Calu3 (cell line): ENCODE data around the gene LSP1. TPM values are rescaled to one million over a fixed set of nuclear protein-coding genes. Genes with fewer than 3 reads are reported as not detected.

Experiments
- BruUV-seq: library from RNA; stranded (reverse); fragments of 400-500 nt; replicated peaks from 2 replicates; lab custom pipeline; 2021; lab: Mats Ljungman, UMichigan
- CTCF ChIA-PET: fragments of 300-600 bp; sonication (Branson Sonifier 250); formaldehyde crosslinking; loops from one replicate; lab custom pipeline; 2022; ENCODE audit warnings: antibody characterized with exemption; lab: Charles Lee
- DNase-seq: peaks from one replicate; pipeline ENCODE4 v3.0.0; 2022
- H3K27ac Mint-ChIP-seq: one replicate; pipeline ENCODE4 v1.8.0; 2022; ENCODE audit warnings: mixed read lengths; ENCODE audit not compliant: unreplicated experiment
- H3K27me3 Mint-ChIP-seq: one replicate; pipeline ENCODE4 v1.8.0; 2022; ENCODE audit warnings: mixed read lengths; ENCODE audit not compliant: unreplicated experiment
- H3K36me3 Mint-ChIP-seq: one replicate; pipeline ENCODE4 v1.8.0; 2022; ENCODE audit warnings: mild to moderate bottlenecking, moderate library complexity, mixed read lengths; ENCODE audit not compliant: insufficient read depth, unreplicated experiment
- H3K4me1 Mint-ChIP-seq: one replicate; pipeline ENCODE4 v1.8.0; 2022; ENCODE audit warnings: mild to moderate bottlenecking, low read depth, mixed read lengths; ENCODE audit not compliant: unreplicated experiment
- H3K4me3 Mint-ChIP-seq: one replicate; pipeline ENCODE4 v1.8.0; 2022; ENCODE audit warnings: mild to moderate bottlenecking, low read depth, moderate library complexity, mixed read lengths; ENCODE audit not compliant: unreplicated experiment
- H3K9me3 Mint-ChIP-seq: one replicate; pipeline ENCODE4 v1.8.0; 2022; ENCODE audit warnings: low read depth, mixed read lengths; ENCODE audit not compliant: unreplicated experiment
- intact Hi-C: fragments of 100-400 bp; cut with micrococcal nuclease; formaldehyde crosslinking; loops from one replicate; pipeline ENCODE4 v1.10.0; 2022; ENCODE audit not compliant: unreplicated experiment
- total RNA-seq: library from RNA; stranded (reverse); gene quantifications from 2 replicates; pipeline ENCODE4 v1.2.3, GENCODE V29; 2022
- TF ChIP-seq, protein P1 (sequence below): fragments of 200-600 bp; IDR thresholded peaks from one replicate; pipeline ENCODE4 v1.8.0; 2022; ENCODE audit warnings: antibody characterized with exemption; ENCODE audit not compliant: unreplicated experiment

The LSP1 gene
- total RNA-seq, 1 experiment from 2014 or later, result not detected

DNA sequence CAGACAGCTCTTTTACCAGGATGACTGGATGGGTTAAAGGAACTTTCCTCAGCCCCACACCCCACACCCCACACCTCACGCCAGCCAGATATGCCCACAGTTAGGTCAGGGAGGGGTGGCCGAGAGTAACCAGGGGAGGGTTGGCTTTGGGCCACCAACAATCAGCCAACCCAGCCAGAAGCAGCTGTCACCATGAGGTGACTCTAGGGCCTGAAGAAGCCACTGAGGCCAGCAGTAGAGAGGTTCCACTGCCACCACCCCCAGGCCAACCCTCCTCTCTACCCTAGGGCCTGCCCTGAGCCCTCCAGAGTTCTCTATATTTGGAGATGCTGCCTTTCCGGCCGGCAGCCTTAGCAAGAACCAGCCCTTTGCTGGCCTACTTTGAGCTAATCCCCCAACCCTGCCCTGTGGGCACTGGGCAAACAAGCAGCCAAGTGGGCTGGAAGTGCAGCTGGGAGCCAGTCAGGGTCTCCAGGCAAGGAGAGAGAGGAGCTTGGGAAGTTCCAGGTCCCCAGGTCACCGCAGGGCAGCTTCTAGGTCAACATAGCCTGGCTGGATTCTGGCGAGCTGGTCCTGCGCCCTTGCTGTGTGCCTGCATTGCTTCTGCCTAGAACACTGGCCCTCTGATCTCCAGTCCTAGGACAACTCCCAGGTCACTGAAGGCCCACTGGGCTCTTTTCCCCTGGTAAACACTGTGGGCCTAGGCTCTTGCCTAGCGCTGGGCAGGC, 30.1 kb upstream of the LSP1 start:
- H3K4me3 Mint-ChIP-seq, result no peak overlapping the region
- CTCF ChIA-PET, result interaction anchor here (0.6 kb wide), 1 partner anchor 11 kb away, joined by 3 read pairs; no protein-coding TSS in a partner anchor
- intact Hi-C loops, result no loop called here
- H3K27ac Mint-ChIP-seq, result no peak overlapping the region
- peaks cover 22% of the 10 kb centered on the region for H3K36me3 Mint-ChIP-seq
- peaks cover 15% of the 10 kb centered on the region for H3K4me1 Mint-ChIP-seq
- DNase-seq, result no peak
- TF ChIP-seq, protein P1, sequence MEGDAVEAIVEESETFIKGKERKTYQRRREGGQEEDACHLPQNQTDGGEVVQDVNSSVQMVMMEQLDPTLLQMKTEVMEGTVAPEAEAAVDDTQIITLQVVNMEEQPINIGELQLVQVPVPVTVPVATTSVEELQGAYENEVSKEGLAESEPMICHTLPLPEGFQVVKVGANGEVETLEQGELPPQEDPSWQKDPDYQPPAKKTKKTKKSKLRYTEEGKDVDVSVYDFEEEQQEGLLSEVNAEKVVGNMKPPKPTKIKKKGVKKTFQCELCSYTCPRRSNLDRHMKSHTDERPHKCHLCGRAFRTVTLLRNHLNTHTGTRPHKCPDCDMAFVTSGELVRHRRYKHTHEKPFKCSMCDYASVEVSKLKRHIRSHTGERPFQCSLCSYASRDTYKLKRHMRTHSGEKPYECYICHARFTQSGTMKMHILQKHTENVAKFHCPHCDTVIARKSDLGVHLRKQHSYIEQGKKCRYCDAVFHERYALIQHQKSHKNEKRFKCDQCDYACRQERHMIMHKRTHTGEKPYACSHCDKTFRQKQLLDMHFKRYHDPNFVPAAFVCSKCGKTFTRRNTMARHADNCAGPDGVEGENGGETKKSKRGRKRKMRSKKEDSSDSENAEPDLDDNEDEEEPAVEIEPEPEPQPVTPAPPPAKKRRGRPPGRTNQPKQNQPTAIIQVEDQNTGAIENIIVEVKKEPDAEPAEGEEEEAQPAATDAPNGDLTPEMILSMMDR, result no peak
- no TSS peak for BruUV-seq
- no peaks in the 10 kb centered on the region for H3K27me3 Mint-ChIP-seq
- no peaks in the 10 kb centered on the region for H3K9me3 Mint-ChIP-seq

DNA sequence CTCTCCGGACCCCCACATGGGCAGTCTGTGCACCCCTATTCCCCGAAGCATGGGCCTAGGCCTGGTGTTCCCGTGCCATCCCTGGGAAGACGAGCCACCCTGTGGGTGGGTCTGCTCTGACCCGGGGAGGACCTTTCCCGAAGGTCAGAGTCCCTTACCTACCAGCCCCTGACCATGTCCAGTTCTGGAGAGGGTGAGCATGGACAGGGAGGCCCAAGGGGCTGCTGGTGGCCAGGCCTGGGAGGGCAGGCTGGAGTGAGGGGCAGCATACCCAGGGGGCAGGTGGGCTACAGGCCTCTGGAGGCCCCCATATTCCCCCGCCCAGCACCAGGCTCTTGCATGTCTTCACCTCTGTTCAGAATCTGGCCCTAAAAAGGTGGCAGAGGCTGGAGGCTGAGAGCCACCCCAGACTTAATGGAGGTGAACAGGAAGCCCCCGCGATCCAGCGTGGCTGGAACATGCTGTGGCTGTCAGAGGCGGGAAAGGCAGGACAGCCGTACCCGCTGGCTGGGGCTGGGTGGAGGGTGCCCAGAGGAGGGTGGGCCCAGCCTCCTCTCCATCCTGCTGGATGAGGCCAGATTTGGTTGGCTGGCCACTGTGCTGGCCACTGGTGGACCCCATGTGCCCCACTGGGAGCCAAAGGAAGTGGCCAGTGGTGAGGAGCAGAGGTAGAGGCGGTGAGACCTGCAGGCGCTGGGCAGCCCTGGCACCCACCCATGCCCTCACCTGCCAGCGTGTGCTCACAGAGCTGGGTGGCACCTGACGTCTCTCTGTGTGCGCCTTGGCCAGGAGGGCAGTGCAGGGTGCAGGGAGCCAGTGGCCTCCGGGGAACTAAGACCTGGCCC, 29.3 kb upstream of the LSP1 start:
- Mint-ChIP-seq H3K36me3 (peaks cover 22% of the 10 kb centered on the region), H3K4me1 (peaks cover 22% of the 10 kb centered on the region), H3K9me3 (no peaks in the 10 kb centered on the region), H3K4me3 (no peak overlapping the region), H3K27ac (no peak overlapping the region), H3K27me3 (no peaks in the 10 kb centered on the region)
- TF ChIP-seq, protein P1, result no peak
- no TSS peak for BruUV-seq
- no peak for DNase-seq
- intact Hi-C loops, result no loop called here
- CTCF ChIA-PET, result no interaction called here

DNA sequence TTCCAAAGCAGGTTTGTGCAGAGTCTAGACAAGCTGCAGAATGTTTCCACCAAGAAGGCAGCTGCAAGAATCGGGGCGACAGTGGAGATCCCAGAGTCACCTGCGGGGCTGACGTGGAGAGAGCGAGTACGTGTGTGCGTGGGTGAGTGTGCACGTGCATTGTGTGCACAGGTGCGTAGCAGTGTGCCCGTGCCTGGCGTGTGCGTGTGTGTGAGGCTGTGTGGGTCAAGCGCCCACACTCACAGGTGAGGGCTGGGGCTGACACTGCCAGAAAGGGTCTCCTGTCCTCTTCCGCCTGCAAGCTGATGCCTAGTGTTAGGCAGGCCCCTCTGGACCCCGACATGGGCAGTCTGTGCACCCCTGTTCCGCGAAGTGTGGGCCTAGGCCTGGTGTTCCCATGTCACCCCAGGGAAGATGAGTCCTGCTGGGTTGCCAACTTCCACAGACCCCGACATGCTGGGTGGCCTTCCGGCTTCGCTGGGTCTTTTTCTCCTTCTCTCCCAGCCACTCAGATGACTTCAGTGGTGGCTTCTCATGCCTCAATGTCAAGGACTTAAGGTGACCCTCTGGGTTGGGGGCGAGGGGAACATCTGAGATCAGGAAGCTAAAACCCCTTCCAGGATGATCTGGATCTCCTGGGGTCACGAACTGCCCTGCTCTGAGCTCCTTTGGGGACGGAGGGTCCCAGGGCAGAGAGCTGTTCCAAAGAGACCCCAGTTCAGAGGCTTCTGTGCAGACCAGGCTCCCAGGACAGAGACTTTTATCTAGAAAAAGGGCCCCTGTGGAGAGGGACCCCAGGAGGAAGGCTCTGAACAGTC, 28.5 kb upstream of the LSP1 start:
- intact Hi-C loops, result no loop called here
- TF ChIP-seq, protein P1, result no peak
- Mint-ChIP-seq H3K27me3 (no peaks in the 10 kb centered on the region), H3K4me1 (peaks cover 31% of the 10 kb centered on the region), H3K27ac (no peak overlapping the region), H3K36me3 (peaks cover 27% of the 10 kb centered on the region), H3K9me3 (no peaks in the 10 kb centered on the region), H3K4me3 (no peak overlapping the region)
- no TSS peak for BruUV-seq
- DNase-seq, result no peak
- CTCF ChIA-PET, result interaction anchor here (0.6 kb wide), 1 partner anchor 595 kb away, joined by 3 read pairs; no protein-coding TSS in a partner anchor
